ENCODE data around the gene INTS11.

The INTS11 gene

DNA sequence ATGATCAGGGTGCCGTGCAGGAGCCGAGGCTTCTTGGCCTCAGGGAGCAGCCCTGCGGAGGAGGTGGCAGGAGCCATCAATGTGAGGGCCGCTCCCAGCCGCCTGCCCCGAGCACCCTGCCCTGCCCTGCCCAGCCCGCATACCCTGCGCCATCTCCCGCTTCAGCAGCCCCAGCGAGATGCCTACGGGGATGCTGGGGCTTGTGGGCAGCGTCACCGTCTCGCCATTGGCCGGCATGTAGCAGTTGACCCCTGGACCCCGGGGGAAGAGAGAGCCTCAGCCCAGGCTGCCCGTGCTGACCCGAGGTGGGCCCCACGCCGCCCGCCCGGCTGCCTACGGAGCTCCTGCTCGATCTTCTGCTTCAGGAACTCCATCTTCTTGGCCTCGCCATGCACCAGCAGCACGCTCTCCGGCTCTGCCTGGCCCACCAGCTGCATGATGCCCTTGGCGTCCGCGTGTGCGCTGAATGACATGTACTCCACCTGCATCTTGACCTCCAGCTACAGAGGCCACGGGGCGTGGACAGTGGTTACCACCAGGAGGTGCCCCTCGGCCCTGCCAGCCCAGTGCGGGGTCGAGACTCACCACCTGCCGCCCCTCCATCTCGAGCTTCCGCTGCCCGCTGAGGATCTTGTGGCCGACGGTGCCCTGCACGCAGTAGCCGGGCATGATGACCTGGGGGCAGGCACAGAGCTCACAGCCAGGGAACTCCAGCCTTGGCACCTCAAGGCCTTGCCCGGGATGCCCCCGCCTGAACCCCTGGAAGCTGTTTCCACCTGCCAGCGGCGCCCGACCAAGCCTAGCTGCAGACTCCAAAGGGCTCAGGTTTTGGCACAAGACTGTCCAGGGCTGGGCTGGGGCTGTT is 11.8 kb downstream of the INTS11 start:
- DNase-seq (ENCODE audit: low spot score), result no peak

GRCh38 chr1:1311107-1312104 is 13.1 kb downstream of the INTS11 start:
- DNase-seq (ENCODE audit: low spot score), result no peak

GRCh38 chr1:1310476-1311053 is 13.9 kb downstream of the INTS11 start:
- no peak for DNase-seq (ENCODE audit: low spot score)

DNA sequence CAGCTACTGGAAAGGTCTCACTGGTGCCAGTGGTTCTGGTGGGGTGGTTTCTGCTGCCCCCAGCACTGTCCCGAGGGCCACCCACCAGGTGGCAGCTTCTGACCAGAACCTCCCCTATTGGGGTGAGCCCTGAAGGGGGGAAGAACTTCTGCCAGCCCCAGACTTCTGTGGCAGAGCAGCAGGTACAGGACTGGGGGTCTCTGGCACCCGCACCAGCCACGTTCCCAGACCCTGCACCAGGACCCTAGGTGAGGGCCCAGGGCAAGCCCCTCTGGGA is 14.4 kb downstream of the INTS11 start:
- DNase-seq (ENCODE audit: low spot score), result no peak

DNA sequence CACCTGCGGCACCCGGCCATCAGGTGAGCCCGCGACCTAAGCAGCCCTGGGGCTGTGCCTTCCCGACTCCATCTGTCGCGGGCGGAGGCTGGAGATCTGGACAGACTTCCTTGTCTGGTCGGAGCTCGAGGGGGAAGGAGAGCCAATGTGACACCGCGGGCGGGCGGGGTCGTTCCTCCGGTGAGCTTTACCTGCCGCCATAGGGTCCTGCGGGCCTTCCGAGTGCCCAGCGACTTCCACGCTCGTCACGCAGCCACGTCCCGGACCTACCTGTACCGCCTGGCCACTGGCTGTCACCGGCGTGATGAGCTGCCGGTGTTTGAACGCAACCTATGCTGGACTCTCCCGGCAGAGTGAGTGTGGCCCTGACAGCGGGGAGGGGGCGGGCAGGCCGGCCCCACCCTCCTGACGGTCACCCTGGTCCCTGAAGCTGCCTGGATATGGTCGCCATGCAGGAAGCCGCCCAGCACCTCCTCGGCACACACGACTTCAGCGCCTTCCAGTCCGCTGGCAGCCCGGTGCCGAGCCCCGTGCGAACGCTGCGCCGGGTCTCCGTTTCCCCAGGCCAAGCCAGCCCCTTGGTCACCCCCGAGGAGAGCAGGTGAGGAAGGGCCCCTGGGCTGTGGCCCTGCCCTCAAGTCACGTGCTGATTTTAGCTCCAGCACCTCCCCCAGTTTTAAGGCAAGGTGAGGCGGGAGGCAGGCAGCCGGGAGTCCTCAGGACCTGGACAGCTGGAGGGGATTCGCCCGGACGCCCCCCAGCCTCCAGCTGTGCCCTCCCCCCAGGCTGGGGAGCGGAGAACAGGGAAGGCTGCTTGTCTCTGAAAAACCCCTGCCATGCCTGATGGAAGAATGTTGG is 15.0 kb downstream of the INTS11 start:
- DNase-seq (ENCODE audit: low spot score), result no peak

GRCh38 chr1:1308756-1309250 is 15.7 kb downstream of the INTS11 start:
- DNase-seq (ENCODE audit: low spot score), result no peak

DNA sequence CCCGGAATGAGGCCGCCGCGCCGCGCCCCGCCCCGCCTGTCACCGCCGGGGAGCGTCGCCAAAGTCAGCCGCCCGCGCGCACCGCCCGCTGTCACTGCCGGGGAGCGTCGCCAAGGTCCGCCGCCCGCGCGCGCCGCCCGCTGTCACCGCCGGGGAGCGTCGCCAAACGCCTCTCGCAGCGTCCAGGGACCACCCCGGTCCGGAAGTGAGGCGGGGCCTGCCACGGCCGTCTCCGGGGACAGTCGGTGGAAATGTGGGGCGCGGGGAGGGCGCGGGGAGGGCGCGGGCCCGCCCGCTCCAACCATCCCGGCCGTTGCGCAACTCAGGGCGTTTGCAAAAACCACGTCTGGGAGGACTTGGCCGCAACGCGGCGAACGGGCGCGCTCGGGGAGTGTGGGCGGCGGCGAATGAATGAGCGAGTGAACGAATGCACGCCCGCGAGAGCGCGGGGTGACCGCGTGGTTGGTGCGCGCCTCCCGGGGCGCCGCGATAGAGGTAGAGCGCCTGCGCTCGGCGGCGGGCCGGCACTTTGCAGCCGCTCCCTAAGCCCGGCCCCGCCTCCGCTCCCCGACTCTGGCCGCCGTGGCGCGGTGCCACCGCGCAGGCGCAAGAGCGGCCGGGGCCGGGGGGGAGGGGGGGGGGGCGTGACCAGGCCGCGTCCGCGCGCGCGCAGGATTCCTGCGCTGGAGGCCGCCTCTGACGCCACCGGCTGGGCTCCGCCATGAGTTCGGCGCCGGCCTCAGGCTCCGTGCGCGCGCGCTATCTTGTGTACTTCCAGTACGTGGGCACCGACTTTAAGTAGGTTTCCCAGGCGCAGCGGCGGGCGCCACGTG is 16.3 kb downstream of the INTS11 start, which contains the start of the genes ACAP3 and PUSL1:
ACAP3 (minus strand) TSS at position 8 of the 833 bp plus-strand sequence. CDS start 115 bp downstream, outside the sequence.
PUSL1 (plus strand) TSS at position 675 of the 833 bp plus-strand sequence; CDS start at position 722, 47 bp downstream.
- peak; percentile 88 for DNase-seq (ENCODE audit: low spot score)

GRCh38 chr1:1307261-1307922 is 17.1 kb downstream of the INTS11 start:
- DNase-seq (ENCODE audit: low spot score), result no peak

DNA sequence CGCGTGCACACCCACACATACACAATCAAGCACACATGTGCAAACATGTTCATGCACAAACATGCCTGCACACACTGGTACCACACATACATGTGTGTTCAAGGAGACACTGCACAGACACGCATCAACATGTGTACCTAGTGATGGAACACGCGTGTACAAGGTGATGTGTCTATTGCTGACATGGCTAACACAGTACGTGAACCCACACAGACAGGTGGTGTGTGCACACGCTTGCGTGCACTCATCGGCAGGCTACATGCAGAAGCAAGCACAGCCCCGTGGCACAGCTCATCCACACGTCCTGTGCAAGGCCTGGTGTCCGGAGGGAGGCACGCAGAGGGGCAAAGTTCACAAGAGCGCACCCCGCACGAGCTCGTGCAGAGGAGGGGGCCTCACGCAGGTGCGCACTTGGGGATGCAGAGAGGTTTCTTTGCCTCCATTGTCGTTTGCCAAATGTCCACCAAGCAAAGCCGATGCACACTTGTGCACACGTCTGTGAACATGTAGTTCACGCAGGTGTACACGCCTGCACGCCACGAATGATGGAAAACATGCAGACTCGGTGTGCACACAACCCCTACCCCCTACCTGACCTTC is 17.7 kb downstream of the INTS11 start:
- no peak for DNase-seq (ENCODE audit: low spot score)

GRCh38 chr1:1306070-1306660 is 18.3 kb downstream of the INTS11 start:
- no peak for DNase-seq (ENCODE audit: low spot score)

DNA sequence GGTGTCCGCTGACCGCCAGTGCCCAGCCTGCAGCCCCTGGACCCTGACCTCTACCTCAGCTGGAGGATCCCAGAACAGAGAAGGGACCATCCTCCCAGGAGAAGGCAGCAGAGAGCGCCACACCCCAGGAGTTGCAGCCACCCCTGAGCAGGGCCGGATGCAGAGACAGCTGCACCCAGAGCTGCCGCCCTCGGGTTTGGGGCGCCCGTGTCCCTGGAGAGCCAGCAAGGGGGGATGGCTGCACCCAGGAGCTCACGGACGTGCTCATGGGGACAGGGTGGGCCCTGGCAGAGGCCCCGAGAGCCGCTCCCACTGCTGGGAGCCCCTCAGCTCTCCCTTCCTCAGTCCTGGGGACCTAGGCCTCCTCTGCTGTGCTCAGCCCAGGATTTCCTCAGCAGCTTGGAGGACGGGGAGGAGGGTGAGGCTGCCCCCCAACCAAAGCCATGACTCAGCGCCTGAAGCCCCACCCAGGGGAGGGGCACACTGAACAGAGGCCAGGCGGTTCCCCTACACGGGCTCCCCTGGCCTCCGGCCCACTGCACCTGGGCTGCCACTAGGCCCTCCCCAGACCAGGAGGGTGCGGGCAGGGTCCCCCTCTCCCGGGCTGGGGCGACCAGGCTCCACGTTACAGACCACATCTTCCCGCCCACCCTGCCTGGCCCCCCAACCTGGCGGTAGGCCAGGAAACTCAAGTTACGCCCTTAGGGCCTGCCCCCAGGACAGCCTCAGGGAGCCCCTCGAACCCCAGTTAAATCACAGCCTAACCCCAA is 19.0 kb downstream of the INTS11 start:
- DNase-seq (ENCODE audit: low spot score), result no peak

- peak; percentile 39 for DNase-seq (ENCODE audit: low spot score)
Observed at GRCh38 chr1:1304331-1305299, 19.8 kb downstream of the INTS11 start.

DNA sequence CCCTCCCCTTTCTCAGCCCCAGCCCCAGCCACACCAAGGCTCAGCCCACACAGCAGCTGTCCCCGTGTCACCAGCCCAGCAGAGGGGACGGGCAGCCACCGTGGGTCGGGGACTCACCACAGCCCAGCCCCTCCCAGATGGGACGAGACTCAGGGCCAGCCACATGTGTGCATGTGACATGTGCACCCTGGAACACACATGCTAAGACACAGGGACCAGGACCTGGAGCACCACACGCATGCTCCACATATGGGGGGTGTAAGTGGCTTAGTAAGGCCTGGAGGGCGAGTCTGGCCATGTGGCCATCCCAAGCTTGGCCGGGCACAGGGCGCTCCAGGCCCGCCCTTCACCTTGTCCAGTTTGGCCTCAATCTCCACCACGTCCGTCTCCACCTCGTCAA is 20.7 kb downstream of the INTS11 start:
- no peak for DNase-seq (ENCODE audit: low spot score)

DNA sequence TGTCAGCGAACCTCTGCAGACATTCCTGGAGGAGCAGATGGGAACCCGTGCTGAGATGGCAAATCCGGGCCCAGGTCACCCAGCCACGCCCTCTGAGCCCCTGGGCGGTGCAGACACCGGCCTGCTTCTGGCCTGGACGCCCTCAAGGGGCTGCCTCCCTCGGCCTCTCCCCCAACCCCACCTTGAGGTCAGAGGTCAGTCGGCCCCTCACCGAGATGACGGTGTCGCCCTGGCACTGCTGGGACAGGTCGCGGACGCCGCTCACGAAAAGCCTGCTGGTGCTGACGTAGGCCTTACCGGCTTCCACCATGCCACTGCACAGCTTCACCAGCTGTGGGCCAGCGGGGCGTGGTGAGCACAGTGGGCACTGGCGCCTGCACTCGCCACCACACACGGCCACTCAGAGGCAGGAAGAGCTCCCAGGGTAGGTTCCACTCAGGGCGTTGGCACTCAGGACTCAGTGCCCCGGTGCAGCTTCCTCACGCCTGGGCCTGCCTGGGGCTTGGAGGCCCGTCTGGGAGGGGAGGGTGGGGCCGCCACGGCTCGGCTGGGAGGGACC is 21.4 kb downstream of the INTS11 start:
- no peak for DNase-seq (ENCODE audit: low spot score)

DNA sequence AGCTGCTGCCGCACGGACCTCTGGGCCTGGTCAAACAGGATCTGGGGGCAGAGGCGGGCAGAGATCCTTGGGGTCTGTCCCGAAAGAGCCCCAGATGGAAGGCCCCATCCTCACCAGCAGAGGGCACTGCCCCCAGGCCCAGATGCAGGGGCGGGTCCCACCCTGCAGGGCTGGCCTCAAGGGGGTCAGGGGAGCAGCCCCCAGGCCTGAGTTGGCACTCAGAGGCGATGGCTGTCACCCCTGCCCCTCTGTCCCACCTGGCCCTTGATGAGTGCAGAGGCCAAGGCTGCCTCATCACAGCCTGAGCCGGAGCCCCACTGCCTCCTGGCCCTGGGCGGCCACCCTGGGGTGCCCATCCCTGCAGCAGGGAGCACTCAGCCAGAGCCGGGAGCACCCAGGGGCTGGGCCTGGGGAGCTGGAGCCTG is 22.4 kb downstream of the INTS11 start:
- DNase-seq (ENCODE audit: low spot score), result no peak

DNA sequence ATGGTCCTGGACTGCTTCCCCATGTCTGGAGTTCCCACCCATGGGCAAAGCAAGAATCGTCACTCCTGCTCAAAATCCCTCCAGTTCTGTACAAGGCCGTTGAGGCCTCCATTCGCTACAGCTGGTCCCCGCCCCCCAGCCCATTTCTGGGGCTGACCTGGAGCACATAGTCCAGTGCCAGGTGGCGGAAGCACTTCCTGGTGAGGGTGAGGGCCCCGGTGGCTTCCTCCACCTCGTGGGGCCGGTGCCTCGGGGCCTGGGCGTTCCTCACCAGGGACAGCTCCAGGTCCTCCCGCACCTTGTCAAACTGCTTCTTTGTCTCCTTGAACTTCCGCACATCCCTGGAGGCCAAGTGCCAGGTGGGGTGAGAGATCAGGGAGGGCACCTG is 24.1 kb downstream of the INTS11 start:
- DNase-seq (ENCODE audit: low spot score), result no peak
